Measurements from ENCODE around the gene RPTOR.

The RPTOR gene

GRCh38 chr17:80855948-80856862 lies 311.6 kb downstream of the RPTOR start:
- DNase-seq: peak; percentile 69

GRCh38 chr17:80856863-80857755 lies 312.5 kb downstream of the RPTOR start:
- no peak for DNase-seq

DNA sequence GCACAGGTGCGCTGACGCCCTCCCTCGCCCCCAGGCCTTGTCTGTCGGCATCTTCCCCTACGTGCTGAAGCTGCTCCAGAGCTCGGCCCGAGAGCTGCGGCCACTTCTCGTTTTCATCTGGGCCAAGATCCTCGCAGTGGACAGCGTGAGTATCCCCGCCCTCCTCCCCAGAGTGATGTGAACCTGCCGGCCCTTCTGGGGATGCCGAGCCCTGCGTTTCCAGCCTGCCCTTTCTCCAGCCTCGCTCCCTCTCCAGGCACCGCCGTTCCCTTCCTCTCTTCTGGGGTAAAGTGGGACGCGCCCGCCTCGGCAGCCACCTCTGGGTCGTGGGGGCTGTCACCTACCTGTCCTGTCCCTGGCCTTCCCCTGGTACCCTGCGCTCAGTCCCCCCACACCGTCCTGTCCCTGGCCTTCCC lies 313.1 kb downstream of the RPTOR start:
- no peak for DNase-seq

DNA sequence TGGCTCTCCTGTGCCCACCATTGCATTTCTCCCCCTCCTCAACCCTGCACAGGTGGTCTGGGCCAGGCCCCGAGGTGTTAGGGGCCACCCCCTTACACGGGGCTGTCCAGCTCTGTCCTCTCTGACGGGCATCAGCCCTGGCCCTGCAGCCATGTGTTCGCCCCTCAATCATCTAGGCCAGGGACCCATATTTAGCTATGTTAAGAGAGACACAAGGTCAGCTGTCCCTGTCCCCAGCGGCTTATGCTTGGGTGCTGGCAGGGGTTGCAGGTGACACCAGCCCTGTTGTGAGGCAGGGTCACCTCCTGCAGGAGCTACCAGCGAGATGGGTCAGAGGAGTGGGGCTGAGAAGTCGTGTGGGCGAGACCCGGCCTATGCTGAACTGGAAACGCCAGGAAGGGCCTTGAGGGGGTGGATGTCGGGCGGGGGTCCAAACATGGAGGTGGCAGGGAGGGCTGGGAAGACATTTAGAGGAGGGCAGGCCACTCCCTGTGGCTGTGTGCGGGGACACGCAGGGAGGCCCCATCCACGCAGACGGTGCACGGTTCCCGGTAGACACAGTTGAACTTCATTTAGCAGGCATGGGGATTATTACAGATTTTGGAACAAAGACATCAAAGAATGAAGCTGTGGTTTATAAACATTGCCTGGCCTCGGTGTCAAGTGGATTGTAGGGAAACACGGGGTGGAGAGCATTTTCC lies 313.8 kb downstream of the RPTOR start:
- DNase-seq: no peak

- DNase-seq: no peak
Observed at GRCh38 chr17:80859002-80859941, 314.6 kb downstream of the RPTOR start.

DNA sequence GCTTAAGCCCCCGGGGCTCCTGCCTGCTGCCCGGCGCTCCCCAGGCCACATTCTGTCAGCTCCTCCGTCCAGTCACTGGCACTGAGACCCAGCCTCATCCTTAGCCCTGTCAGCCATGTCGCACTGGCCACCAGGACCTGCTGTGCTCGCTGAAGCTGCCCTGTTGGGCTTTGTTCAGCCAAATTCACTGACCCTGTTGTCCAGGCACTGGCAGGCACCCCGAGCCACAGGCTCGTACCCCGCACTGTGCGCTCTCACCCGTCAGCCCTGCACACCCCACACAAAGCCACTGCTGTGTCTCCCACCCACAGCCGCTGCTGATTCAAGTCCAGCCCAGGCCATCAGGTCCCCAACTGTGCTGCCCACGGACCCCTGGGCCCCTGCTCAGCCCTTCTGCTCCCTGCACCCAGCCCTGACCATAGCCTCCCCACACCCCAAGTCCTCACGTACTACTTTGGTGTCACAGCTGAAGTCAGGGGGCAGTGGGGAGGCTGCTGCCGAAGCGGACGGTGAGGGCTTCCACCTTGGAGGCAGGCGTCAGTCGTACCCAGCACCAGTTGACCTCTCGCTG lies 315.5 kb downstream of the RPTOR start:
- DNase-seq: no peak

DNA sequence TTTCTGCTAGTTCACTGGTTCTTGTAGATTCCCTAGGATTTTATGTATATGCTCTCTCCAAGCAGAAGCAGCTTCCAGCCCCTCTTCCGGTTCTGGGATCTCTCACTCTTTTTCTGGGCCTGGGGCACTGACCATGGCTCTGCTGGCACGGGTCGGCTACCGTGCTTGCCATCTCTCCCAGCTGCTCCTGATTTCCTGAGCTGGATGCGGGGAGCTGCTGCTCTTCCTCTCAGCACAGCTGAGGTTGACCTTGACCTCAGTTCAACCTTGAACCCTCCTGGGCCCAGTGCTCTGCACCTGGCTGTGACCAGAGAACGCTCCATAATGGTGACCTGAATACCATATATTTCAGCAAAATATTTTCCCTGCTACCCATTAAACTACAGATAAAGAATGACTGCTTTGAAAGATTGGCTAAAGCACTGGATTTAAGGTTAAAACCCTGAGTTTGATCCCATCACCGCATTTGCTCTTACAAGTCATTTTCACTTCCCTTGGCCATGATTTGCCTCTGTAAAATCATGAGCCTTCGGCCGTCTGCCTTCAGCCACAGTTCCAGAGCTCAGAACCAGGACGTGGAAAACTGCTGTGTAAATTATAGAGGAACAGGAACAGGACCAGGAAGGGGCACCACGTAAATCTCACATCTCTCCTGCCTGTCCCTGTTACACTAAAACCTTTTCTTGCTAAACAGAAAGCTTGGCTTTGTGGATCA lies 316.2 kb downstream of the RPTOR start:
- no peak for DNase-seq

GRCh38 chr17:80861418-80861815 lies 316.8 kb downstream of the RPTOR start:
- no peak for DNase-seq

DNA sequence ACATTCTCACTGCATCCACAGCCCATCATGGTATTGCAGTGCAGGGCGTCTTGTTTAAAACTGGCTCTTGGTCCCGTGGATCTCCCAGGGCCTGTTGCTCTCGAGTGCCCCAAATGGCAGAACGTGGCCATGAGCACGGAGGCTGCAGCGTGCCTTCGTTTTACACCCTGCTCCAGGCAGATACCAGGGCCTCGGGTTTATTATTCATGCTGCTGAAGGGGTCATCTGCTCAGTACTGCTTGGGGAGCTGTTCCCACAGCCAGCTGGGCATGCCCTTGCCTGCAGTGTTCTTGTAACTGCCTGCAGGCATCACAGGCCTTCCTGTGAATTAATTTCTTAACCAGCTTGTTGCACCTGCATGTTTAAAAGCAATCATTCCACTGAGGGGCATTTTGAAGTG lies 317.3 kb downstream of the RPTOR start:
- DNase-seq: peak; percentile 52

DNA sequence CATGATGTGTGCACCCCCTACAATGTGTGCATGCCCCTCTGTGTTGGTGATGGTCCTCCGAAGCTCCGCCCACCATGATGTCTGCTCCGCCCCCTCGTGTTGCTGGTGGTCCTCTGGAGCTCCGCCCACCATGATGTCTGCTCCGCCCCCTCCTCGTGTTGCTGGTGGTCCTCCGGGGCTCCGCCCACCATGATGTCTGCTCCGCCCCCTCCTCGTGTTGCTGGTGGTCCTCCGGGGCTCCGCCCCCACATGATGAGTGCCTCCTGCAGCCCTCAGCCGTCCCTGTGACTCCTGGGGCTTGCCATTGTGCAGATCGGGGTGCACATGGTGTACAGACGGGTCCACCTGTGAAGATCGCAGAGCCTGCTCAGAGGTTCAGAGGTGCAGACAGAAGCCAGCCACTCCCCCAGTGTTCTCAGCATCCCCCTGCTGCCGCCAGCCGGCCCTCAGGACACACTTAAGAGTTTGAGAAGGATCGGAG lies 317.9 kb downstream of the RPTOR start:
- DNase-seq: no peak

DNA sequence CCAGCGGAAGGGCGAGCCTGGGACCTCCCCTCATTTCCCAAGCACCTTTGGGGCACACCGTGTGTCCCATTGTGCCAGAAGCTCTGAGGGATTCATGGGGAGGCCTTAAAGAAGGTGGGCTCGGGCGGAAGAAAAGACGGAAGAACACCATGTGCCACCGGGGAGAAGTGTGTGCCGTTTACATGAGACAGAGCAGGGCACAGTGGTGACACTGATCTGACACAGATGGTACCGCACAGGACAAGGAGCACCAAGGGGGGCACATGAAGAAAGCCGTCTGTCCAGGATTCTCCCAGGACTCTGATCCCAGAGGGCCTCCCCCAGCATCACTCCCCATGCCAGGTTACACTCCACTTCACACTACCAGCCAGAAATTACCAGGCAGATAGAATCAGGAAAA lies 318.3 kb downstream of the RPTOR start:
- DNase-seq: no peak

GRCh38 chr17:80863626-80864025 lies 319.0 kb downstream of the RPTOR start:
- DNase-seq: no peak

DNA sequence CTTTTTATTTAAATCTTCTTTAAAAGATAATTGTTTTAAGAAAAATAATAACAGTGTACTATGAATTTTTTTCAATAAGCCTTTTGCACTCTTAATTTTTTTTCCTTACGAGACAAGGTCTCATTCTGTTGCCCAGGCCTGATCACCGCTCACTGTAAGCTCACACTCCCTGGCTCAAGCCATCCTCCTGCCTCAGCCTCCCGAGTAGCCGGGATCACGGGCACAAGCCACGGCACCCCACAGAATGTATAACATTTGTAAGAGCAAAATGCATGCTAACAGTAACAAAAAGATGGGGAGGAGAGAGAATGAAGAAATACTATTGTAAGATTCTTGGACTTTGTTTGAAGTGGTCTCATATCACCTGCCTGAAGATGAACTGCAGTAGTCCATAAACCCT lies 320.1 kb downstream of the RPTOR start:
- no peak for DNase-seq

DNA sequence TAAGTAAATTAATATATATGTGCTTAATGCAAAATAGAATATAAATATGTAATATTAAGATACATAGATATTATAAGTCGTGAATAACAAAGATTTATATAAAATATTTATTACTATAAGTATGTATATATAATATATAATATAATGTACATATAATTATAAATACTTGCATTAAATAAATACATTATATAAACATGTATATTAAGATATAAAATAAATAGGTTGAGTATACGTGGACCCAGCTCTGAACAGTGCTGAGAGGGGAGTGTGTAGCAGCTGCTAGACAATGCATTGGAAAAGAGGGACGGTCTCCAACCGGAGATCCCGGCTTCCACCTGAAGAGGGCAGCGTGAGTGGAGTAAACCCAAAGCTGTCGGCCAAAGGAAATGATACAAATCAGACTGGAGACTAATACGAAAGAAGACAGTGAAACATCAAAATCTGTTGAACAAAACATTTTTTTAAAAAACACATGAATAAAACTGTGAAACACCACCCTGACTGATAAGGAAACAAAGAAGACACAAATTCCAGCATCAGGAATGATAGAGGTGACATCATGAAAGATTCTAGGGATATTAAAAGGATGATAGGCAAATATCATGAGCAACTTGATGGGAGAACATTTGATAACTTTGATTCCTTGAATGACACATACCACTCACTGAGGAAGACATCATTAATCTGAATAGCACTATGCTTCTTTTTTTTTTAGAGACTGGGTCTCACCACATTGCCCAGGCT lies 321.6 kb downstream of the RPTOR start:
- DNase-seq: peak; percentile 65

GRCh38 chr17:80868022-80868609 lies 323.5 kb downstream of the RPTOR start:
- no peak for DNase-seq

- no peak for DNase-seq
Observed at GRCh38 chr17:80869481-80870145, 325.0 kb downstream of the RPTOR start.

GRCh38 chr17:80870401-80870800 lies 325.8 kb downstream of the RPTOR start:
- DNase-seq: no peak

GRCh38 chr17:80871341-80871740 lies 326.7 kb downstream of the RPTOR start:
- peak; percentile 25 for DNase-seq

GRCh38 chr17:80872001-80872500 lies 327.4 kb downstream of the RPTOR start:
- no peak for DNase-seq
